SK-N-MC (cell line): ENCODE measurements around the gene ATP9B.

Experiments
- EZH2 ChIP-seq: fragments of 200-600 bp; sonication (generic); IDR thresholded peaks from one replicate; pipeline ENCODE4 v1.6.1; 2017; ENCODE audit warnings: antibody characterized with exemption
- POLR2AphosphoS5 ChIP-seq: IDR thresholded peaks from 2 replicates; pipeline ENCODE4 v1.6.1; 2012; ENCODE audit warnings: mild to moderate bottlenecking, low read depth, low read length, borderline replicate concordance

- TF ChIP-seq EZH2, result no peak
- TF ChIP-seq POLR2AphosphoS5, result no peak
Measured at GRCh38 chr18:79178113-79178531, 108.9 kb downstream of the ATP9B start.
